ENCODE measurements around the gene TSPAN7. TPM values are rescaled to one million over a fixed set of nuclear protein-coding genes. Genes with fewer than 3 reads are reported as not detected.
A peak's percentile ranks its signal among the peaks of the same experiment; 100 is the strongest.

TSPAN7 gene
- total and polyA plus RNA-seq, 9 of the 15 experiments (the other 6 are each of a cell fraction or from before 2014, with no cell fraction given) = 0.07 to 0.29 (median 0.12) TPM; not detected in 1

DNA sequence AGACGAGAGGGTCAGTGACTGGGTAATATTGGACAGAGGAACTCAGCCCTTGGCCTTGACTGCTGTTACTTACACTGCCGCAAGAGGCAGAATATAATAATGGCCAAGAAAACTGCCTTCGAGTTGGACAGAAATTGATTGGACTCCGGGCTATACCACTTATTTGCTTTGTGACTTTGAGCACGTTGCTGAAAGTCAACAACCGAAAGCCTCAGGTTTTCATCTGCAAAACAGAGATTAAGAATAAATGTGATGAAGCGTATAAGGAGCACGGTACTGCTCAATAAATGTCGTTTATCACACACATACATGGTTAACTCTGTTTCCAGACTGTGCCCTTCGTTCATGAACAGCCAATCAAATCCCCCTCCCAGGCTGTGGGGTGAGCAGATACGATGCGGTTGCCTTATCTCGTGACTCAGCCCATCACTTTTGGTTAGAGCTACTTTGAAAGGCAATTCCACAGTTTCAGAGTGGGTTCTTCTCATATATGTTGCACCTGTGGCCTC lies 91.6 kb downstream of the TSPAN7 start (continued):
- TF ChIP-seq, protein P1, sequence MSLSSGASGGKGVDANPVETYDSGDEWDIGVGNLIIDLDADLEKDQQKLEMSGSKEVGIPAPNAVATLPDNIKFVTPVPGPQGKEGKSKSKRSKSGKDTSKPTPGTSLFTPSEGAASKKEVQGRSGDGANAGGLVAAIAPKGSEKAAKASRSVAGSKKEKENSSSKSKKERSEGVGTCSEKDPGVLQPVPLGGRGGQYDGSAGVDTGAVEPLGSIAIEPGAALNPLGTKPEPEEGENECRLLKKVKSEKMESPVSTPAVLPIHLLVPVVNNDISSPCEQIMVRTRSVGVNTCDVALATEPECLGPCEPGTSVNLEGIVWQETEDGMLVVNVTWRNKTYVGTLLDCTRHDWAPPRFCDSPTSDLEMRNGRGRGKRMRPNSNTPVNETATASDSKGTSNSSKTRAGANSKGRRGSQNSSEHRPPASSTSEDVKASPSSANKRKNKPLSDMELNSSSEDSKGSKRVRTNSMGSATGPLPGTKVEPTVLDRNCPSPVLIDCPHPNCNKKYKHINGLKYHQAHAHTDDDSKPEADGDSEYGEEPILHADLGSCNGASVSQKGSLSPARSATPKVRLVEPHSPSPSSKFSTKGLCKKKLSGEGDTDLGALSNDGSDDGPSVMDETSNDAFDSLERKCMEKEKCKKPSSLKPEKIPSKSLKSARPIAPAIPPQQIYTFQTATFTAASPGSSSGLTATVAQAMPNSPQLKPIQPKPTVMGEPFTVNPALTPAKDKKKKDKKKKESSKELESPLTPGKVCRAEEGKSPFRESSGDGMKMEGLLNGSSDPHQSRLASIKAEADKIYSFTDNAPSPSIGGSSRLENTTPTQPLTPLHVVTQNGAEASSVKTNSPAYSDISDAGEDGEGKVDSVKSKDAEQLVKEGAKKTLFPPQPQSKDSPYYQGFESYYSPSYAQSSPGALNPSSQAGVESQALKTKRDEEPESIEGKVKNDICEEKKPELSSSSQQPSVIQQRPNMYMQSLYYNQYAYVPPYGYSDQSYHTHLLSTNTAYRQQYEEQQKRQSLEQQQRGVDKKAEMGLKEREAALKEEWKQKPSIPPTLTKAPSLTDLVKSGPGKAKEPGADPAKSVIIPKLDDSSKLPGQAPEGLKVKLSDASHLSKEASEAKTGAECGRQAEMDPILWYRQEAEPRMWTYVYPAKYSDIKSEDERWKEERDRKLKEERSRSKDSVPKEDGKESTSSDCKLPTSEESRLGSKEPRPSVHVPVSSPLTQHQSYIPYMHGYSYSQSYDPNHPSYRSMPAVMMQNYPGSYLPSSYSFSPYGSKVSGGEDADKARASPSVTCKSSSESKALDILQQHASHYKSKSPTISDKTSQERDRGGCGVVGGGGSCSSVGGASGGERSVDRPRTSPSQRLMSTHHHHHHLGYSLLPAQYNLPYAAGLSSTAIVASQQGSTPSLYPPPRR (CRISPR knock-in tag; IDR thresholded peaks at IDR 0.05; ENCODE audit: borderline replicate concordance) = peak; percentile 89

DNA sequence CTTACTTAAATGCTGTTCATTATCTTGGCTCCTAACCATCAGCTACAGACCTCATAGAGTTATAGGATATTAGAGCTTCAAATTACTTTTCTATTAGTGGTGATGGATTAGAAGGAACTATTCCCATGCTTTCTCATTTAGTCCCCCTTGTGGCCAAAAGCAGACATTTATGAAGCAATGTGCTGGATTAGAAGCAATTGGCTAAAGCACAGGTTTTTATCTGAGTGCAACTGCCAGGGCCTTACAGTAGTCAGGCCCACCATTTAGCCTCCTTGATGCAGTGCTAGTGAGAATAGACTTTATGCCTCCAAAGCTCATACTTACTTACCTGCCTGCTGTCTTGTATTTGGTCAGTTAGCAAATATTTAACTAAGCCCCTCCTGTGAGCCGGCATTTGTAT lies 93.0 kb downstream of the TSPAN7 start:
- 89% methylated on average over 1 of the region's 1 CpG for WGBS (ENCODE audit: insufficient coverage, low coverage, missing lambda C conversion rate)
- DNase-seq (ENCODE audit: extremely low read depth in 1 of 4, low spot score in 3 of 4) (peak; percentile 19 to 58 (median 24)), FAIRE-seq (peak; percentile 78), ATAC-seq (peak; percentile 65)
- no peak overlapping the region for H3K4me3 ChIP-seq
- no TSS peak for BruUV-seq (replicated peaks)
- no peak overlapping the region for H3K9ac ChIP-seq (ENCODE audit: insufficient read depth in 1 of 2, low read depth in 2 of 2, low read length in 2 of 2)
- in situ Hi-C loops (cut with MboI) = no loop called here
- H2AFZ ChIP-seq (ENCODE audit: low read depth, low read length) = peak overlapping the region; percentile 34; the same call in 1 of the 2 replicates
- intact Hi-C loops (cut with micrococcal nuclease) = no loop called here
- POLR2A ChIA-PET = no interaction called here
- H3K79me2 ChIP-seq (ENCODE audit: control insufficient read depth, insufficient read depth, low read length) = no peaks in the 10 kb centered on the region
- no peaks in the 10 kb centered on the region for H3K36me3 ChIP-seq (ENCODE audit: control insufficient read depth, insufficient read depth, low read length)
- H4K20me1 ChIP-seq (replicated peaks; ENCODE audit: control insufficient read depth, insufficient read depth, low read length) = no peaks in the 10 kb centered on the region
- H3K4me2 ChIP-seq (ENCODE audit: insufficient read depth, low read length) = no peak overlapping the region
- H3K9me3 ChIP-seq (replicated peaks; ENCODE audit: control insufficient read depth, insufficient read depth, low read depth, low read length) = no peaks in the 10 kb centered on the region
- CTCF ChIA-PET (ENCODE audit: low intra/inter-chr PET ratio) = no interaction called here
- H3K4me1 ChIP-seq (replicated peaks in 1 of 2; ENCODE audit: control insufficient read depth in 2 of 2, insufficient read depth in 2 of 2, low read length in 2 of 2) = peaks cover 24 to 53% of the 10 kb centered on the region in 2 experiments; a peak in 4 of 5 replicates
- no peaks in the 10 kb centered on the region for H3K9me1 ChIP-seq (ENCODE audit: control insufficient read depth, insufficient read depth, low read length)
- no peak overlapping the region; the same call in 2 of the 3 replicates for H3K27ac ChIP-seq (ENCODE audit: extremely low read depth, low read depth, low read length)
- no peaks in the 10 kb centered on the region for H3K27me3 ChIP-seq (ENCODE audit: control insufficient read depth in 2 of 2, insufficient read depth in 2 of 2, low read length in 2 of 2)
- TF ChIP-seq MTA3 (IDR thresholded peaks at IDR 0.05; ENCODE audit: borderline replicate concordance) = 0 out of 2 replicates have a peak, but pooled peaks have one; percentile 23
- TF ChIP-seq PRMT5 (CRISPR knock-in tag; IDR thresholded peaks at IDR 0.05) = no peak
- TF ChIP-seq, protein P2, sequence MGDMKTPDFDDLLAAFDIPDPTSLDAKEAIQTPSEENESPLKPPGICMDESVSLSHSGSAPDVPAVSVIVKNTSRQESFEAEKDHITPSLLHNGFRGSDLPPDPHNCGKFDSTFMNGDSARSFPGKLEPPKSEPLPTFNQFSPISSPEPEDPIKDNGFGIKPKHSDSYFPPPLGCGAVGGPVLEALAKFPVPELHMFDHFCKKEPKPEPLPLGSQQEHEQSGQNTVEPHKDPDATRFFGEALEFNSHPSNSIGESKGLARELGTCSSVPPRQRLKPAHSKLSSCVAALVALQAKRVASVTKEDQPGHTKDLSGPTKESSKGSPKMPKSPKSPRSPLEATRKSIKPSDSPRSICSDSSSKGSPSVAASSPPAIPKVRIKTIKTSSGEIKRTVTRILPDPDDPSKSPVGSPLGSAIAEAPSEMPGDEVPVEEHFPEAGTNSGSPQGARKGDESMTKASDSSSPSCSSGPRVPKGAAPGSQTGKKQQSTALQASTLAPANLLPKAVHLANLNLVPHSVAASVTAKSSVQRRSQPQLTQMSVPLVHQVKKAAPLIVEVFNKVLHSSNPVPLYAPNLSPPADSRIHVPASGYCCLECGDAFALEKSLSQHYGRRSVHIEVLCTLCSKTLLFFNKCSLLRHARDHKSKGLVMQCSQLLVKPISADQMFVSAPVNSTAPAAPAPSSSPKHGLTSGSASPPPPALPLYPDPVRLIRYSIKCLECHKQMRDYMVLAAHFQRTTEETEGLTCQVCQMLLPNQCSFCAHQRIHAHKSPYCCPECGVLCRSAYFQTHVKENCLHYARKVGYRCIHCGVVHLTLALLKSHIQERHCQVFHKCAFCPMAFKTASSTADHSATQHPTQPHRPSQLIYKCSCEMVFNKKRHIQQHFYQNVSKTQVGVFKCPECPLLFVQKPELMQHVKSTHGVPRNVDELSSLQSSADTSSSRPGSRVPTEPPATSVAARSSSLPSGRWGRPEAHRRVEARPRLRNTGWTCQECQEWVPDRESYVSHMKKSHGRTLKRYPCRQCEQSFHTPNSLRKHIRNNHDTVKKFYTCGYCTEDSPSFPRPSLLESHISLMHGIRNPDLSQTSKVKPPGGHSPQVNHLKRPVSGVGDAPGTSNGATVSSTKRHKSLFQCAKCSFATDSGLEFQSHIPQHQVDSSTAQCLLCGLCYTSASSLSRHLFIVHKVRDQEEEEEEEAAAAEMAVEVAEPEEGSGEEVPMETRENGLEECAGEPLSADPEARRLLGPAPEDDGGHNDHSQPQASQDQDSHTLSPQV (IDR thresholded peaks at IDR 0.05) = 0 out of 2 replicates have a peak, but pooled peaks have one; percentile 50
- no peak for TF ChIP-seq EP400 (IDR thresholded peaks at IDR 0.05)
- TF ChIP-seq POLR3G (IDR thresholded peaks at IDR 0.05; ENCODE audit: extremely low read depth, insufficient read length, insufficient replicate concordance) = no peak
- TF ChIP-seq, protein P3, sequence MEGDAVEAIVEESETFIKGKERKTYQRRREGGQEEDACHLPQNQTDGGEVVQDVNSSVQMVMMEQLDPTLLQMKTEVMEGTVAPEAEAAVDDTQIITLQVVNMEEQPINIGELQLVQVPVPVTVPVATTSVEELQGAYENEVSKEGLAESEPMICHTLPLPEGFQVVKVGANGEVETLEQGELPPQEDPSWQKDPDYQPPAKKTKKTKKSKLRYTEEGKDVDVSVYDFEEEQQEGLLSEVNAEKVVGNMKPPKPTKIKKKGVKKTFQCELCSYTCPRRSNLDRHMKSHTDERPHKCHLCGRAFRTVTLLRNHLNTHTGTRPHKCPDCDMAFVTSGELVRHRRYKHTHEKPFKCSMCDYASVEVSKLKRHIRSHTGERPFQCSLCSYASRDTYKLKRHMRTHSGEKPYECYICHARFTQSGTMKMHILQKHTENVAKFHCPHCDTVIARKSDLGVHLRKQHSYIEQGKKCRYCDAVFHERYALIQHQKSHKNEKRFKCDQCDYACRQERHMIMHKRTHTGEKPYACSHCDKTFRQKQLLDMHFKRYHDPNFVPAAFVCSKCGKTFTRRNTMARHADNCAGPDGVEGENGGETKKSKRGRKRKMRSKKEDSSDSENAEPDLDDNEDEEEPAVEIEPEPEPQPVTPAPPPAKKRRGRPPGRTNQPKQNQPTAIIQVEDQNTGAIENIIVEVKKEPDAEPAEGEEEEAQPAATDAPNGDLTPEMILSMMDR (IDR thresholded peaks at IDR 0.05 in 2 of 3, conservative IDR thresholded peaks at IDR 0.05 in 1 of 3; ENCODE audit: insufficient read depth in 2 of 3, low read depth in 1 of 3, low read length in 3 of 3) = peak; percentile 52 to 63 (median 59); a peak in 5 of 6 replicates
